Measurements from ENCODE around the gene FZR1.
"Not testable (repeated sequence)": the region's sequence is repeated elsewhere in the genome, so short reads cannot be mapped to it uniquely, and the experiment has no call there.

FZR1 gene

DNA sequence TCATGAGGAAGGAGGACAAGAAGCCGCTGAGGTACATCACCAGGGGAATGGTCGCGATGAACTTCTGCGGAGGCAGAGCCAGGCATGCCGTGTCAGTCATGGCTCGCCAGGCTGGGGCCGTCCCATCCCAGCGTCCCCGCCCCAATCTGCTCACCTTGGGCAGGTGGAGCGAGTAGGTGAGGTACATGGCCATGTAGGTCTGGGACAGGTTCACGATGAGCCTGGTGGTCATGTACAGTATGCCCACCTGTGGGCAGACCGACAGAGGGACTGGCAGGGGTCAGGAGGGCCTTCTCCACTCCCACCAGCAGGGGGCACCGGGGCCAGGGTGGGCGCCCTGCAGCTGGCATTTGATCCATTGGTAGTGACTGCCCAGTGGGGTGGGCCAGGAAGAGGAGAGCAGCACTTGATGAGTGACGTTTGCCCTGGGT lies 41.2 kb downstream of the FZR1 start:
- DNase-seq (ENCODE audit: low spot score) = no peak

DNA sequence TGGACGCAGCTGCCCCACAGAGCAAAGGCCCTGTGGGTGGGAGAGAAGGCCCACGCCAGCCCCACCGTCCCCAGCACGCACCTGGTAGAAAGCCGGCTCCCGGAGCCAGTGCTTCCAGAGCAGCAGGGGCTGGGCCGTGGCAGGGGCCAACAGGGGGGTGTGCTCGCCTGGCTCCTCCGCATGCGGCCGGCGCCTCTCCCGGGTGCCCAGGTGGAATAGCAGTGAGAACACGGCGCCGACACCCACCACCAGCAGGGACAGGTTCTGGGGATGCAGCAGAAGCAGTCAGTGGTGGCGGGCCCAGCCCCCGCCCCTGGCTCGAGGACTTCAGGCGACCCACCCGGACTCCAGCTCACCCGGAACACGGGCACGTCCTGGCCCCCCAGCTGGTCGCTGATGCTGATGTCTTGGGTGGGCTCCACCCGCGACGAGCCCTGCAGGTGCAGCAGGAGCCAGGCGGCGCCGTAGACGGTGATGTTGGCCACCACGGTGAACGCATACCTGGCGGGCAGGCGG lies 41.7 kb downstream of the FZR1 start:
- DNase-seq (ENCODE audit: low spot score) = no peak

- DNase-seq (ENCODE audit: low spot score) = no peak
Observed at GRCh38 chr19:3548606-3549005, 42.5 kb downstream of the FZR1 start.

- DNase-seq (ENCODE audit: low spot score) = no peak
Observed at GRCh38 chr19:3549816-3550215, 43.7 kb downstream of the FZR1 start.

GRCh38 chr19:3550947-3551791 lies 45.1 kb downstream of the FZR1 start:
- DNase-seq (ENCODE audit: low spot score) = no peak

DNA sequence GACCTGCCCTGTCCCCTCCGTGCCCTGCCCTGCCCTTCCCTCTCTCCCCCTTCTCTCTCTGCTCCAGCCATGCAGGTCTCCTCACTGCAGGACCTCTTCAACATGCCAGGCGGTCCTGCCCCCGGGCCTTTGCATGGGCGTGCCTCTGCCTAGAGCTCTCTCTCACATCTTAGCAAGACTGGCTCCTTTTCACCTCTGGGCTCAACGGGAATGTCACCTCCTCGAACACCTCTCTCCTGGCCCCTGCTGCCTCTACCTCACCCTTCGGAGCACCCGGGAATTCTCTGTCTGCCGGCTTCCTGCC lies 45.6 kb downstream of the FZR1 start:
- DNase-seq (ENCODE audit: low spot score) = no peak

GRCh38 chr19:3554254-3555083 lies 48.4 kb downstream of the FZR1 start:
- no peak for DNase-seq (ENCODE audit: low spot score)

- no peak for DNase-seq (ENCODE audit: low spot score)
Observed at GRCh38 chr19:3555653-3556422, 49.7 kb downstream of the FZR1 start.

DNA sequence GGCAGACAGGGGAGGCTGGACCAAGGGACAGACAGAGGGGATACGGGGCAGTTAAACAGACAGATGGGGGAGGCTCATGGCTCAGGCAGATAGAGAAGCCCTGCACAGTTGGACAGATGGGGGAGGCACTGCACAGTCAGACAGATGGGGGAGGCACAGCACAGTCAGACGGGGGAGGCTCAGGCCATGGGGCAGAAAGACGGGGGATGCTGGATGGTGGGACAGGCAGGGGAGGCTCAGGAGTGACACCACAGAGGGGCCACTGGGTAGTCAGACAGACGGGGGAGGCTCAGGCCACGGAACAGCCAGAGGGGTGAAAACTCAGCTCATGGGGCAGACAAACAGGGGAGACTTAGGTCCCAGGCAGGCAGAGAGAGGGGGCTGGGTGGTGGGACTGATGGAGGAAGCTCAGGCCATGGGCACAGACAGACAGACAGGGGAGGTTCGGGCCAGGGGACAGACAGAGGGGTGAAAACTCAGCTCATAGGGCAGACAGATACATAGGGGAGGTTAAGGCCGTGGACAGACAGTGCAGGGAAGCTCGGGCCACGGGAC lies 50.4 kb downstream of the FZR1 start:
- DNase-seq (ENCODE audit: low spot score) = no peak

GRCh38 chr19:3556978-3557460 lies 50.9 kb downstream of the FZR1 start:
- no peak for DNase-seq (ENCODE audit: low spot score)

- peak; percentile 92 for DNase-seq (ENCODE audit: low spot score)
Observed at GRCh38 chr19:3557461-3558248, 51.5 kb downstream of the FZR1 start, which contains the start of gene MFSD12. Gene MFSD12 (minus strand): TSS chr19:3557586. CDS start chr19:3557403, 183 bp downstream.

DNA sequence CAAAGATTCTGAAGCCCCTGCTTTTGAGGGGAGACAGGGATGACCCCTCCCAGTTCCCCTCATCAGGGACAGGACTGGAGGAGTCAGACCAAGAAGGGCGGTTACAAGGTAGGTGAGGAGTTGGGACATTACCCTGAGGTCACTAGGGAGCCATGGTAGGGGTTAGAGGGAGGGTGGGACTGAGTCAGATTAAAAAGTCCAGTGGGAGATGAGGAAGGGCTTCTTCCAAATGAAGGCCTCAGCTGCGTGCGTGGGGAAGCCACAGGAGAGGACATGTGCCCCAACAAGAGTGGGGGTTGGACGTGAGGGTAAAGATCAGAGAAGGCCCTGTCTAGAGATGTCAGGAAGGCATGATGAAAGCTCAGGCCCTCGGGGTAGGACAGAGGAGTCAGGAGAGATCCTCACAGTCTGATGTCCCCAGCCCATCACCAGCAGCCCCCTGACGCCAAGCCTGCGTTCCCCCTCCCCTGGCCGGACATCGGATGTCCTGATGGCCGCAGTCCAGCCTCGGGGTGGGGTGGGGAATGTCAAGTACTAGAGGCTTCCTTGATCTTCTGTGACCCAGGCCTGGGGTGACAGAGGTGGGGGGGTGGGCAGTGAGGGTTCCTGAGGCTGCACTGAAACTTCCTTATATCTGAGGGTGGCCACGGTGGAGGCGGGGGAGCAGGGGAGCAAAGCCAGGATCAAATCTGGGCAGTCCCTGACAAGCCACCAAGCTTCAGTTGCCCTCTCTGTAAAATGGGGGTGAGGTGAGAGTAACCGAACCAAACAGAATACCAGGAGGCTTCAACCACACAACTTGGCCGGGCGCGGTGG lies 57.8 kb downstream of the FZR1 start:
- DNase-seq (ENCODE audit: low spot score) = no peak

GRCh38 chr19:3565139-3565538 lies 59.0 kb downstream of the FZR1 start:
- DNase-seq (ENCODE audit: low spot score) = peak; percentile 73

- DNase-seq (ENCODE audit: low spot score) = not testable (repeated sequence)
Observed at GRCh38 chr19:3570042-3570441, 63.9 kb downstream of the FZR1 start.

DNA sequence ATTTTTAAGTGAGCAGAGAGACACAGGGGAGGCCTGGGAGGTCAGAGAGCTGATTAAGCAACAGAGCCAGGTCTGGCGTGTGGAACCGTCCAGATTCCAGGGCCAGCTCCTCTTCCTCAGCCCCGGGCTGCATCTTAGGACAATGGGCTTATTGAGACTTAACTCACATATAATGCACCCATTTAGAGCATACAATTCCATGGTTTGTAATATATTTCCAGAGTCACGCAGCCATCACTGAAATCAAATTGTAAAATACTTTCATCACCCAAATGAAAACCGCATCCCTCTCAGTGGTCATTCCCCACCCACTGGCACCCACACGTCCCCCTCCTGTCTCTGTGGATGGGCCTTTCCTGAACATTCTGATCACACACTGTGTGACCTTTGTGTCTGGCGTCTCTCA lies 64.5 kb downstream of the FZR1 start:
- DNase-seq (ENCODE audit: low spot score) = peak; percentile 67

- DNase-seq (ENCODE audit: low spot score) = peak; percentile 91
Observed at GRCh38 chr19:3572132-3572854, 66.2 kb downstream of the FZR1 start.

- no peak for DNase-seq (ENCODE audit: low spot score)
Observed at GRCh38 chr19:3572855-3573161, 66.7 kb downstream of the FZR1 start, which contains the start of gene HMG20B. Gene HMG20B (plus strand): TSS chr19:3572944. CDS start chr19:3573310, 366 bp downstream.

GRCh38 chr19:3573162-3573857 lies 67.2 kb downstream of the FZR1 start:
- no peak for DNase-seq (ENCODE audit: low spot score)
